Hepatocyte (in vitro differentiated cells): ENCODE results near the gene NCKAP5L. TPM values are rescaled to one million over a fixed set of nuclear protein-coding genes. Genes with fewer than 3 reads are reported as not detected.
"Not testable (repeated sequence)": the region's sequence is repeated elsewhere in the genome, so short reads cannot be mapped to it uniquely, and the experiment has no call there.

ENCODE experiments used
- DNase-seq: peaks from one replicate; pipeline ENCODE4 v3.0.0-alpha.2; 2016; ENCODE audit warnings: low spot score
- H2AFZ ChIP-seq: fragments of 200-600 bp; sonication (generic); 2 replicates; pipeline ENCODE4 v1.6.0; 2016; ENCODE audit warnings: antibody characterized with exemption, mild to moderate bottlenecking
- H3K27ac ChIP-seq: fragments of 200-600 bp; sonication (generic); 2 replicates; pipeline ENCODE4 v1.5.1; 2016; ENCODE audit warnings: mild to moderate bottlenecking
- H3K27me3 ChIP-seq: fragments of 200-600 bp; sonication (generic); 2 replicates; pipeline ENCODE4 v1.6.1; 2016
- H3K36me3 ChIP-seq: fragments of 200-600 bp; sonication (generic); replicated peaks from 2 replicates; pipeline ENCODE4 v1.5.1; 2016; ENCODE audit warnings: low read depth; ENCODE audit not compliant: insufficient read depth
- H3K4me1 ChIP-seq: fragments of 200-600 bp; sonication (generic); 2 replicates; pipeline ENCODE4 v1.5.1; 2016; ENCODE audit warnings: mild to moderate bottlenecking, moderate library complexity; ENCODE audit not compliant: insufficient read depth
- H3K4me2 ChIP-seq: fragments of 200-600 bp; sonication (generic); 2 replicates; pipeline ENCODE4 v1.6.0; 2016
- H3K4me3 ChIP-seq: fragments of 200-600 bp; sonication (generic); 2 replicates; pipeline ENCODE4 v1.5.1; 2016; ENCODE audit warnings: mild to moderate bottlenecking
- H3K79me2 ChIP-seq: fragments of 200-600 bp; sonication (generic); 2 replicates; pipeline ENCODE4 v1.6.0; 2017; ENCODE audit warnings: mild to moderate bottlenecking
- H3K9me2 ChIP-seq: fragments of 200-600 bp; sonication (generic); replicated peaks from 2 replicates; pipeline ENCODE4 v1.6.0; 2017; ENCODE audit warnings: mild to moderate bottlenecking; ENCODE audit not compliant: insufficient read depth
- H3K9me3 ChIP-seq: fragments of 200-600 bp; sonication (generic); 2 replicates; pipeline ENCODE4 v1.5.1; 2016; ENCODE audit warnings: low read depth, mild to moderate bottlenecking
- H4K20me1 ChIP-seq: fragments of 200-600 bp; sonication (generic); 2 replicates; pipeline ENCODE4 v1.6.0; 2016; ENCODE audit warnings: mild to moderate bottlenecking; ENCODE audit not compliant: insufficient read depth, poor library complexity, severe bottlenecking
- EZH2 ChIP-seq: fragments of 200-600 bp; sonication (generic); IDR thresholded peaks from 2 replicates; pipeline ENCODE4 v1.6.1; 2016; ENCODE audit warnings: antibody characterized with exemption, mild to moderate bottlenecking, borderline replicate concordance
- EZH2phosphoT487 ChIP-seq: fragments of 200-600 bp; sonication (generic); IDR thresholded peaks from one replicate; pipeline ENCODE4 v1.6.1; 2018; ENCODE audit warnings: antibody characterized with exemption, mild to moderate bottlenecking, low read depth, moderate library complexity; ENCODE audit not compliant: unreplicated experiment, severe bottlenecking
- WGBS: methylation state at CpG from one replicate; pipeline ENCODE4 v1.1.6; 2016; ENCODE audit warnings: low lambda C conversion rate; ENCODE audit errors: missing lambda C conversion rate; 5-methylcytosine and 5-hydroxymethylcytosine counted together
- polyA plus RNA-seq: library from polyadenylated mRNA; unstranded; fragments of >200 nt; fragmentation: Nextera tagmentation; extraction: Ambion mirVana; gene quantifications from 2 replicates; pipeline ENCODE4 v1.2.1, GENCODE V29; 2016
- total RNA-seq: library from RNA; depleted of rRNA; stranded (reverse); fragments of >200 nt; gene quantifications from 2 replicates; pipeline ENCODE4 v1.2.3, GENCODE V29; 2014
- TF ChIP-seq, protein P1 (sequence below): fragments of 200-600 bp; sonication (generic); IDR thresholded peaks from 2 replicates; pipeline ENCODE4 v1.5.1; 2016; ENCODE audit warnings: antibody characterized with exemption, mild to moderate bottlenecking; ENCODE audit not compliant: poor library complexity

The NCKAP5L gene
- total and polyA plus RNA-seq, 2 experiments from 2014 or later = 14.5 to 26.7 TPM

DNA sequence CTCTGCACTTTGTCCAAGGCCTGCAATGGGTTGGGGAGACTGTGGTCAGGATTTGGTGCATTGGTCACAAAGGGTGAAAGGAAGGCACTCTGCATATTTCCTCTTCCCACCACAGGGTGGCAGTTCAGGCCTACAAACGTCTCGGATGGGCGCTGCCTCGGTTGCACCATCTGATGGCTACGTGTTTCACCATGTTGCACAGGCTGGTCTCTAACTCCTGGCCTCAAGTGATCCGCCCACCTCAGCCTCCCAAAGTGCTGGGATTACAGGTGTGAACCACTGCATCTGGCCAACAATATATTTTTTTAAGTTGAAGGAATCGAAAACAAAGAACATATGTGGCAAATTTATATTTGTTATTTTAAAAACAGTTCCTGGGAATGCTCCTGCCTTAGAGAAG lies 51.8 kb downstream of the NCKAP5L start:
- Histone ChIP-seq H3K9me3 (no peaks in the 10 kb centered on the region), H3K4me1 (no peaks in the 10 kb centered on the region), H3K4me2 (no peak overlapping the region), H3K36me3 (no peaks in the 10 kb centered on the region), H3K27me3 (no peaks in the 10 kb centered on the region), H3K4me3 (no peak overlapping the region), H3K79me2 (no peaks in the 10 kb centered on the region), H4K20me1 (no peaks in the 10 kb centered on the region), H2AFZ (no peak overlapping the region), H3K9me2 (no peaks in the 10 kb centered on the region), H3K27ac (no peak overlapping the region)
- no peak for TF ChIP-seq EZH2phosphoT487
- TF ChIP-seq, protein P1, sequence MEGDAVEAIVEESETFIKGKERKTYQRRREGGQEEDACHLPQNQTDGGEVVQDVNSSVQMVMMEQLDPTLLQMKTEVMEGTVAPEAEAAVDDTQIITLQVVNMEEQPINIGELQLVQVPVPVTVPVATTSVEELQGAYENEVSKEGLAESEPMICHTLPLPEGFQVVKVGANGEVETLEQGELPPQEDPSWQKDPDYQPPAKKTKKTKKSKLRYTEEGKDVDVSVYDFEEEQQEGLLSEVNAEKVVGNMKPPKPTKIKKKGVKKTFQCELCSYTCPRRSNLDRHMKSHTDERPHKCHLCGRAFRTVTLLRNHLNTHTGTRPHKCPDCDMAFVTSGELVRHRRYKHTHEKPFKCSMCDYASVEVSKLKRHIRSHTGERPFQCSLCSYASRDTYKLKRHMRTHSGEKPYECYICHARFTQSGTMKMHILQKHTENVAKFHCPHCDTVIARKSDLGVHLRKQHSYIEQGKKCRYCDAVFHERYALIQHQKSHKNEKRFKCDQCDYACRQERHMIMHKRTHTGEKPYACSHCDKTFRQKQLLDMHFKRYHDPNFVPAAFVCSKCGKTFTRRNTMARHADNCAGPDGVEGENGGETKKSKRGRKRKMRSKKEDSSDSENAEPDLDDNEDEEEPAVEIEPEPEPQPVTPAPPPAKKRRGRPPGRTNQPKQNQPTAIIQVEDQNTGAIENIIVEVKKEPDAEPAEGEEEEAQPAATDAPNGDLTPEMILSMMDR = peak; percentile 81
- DNase-seq = peak; percentile 85
- WGBS = 19% methylated on average over 7 of the region's 7 CpGs

DNA sequence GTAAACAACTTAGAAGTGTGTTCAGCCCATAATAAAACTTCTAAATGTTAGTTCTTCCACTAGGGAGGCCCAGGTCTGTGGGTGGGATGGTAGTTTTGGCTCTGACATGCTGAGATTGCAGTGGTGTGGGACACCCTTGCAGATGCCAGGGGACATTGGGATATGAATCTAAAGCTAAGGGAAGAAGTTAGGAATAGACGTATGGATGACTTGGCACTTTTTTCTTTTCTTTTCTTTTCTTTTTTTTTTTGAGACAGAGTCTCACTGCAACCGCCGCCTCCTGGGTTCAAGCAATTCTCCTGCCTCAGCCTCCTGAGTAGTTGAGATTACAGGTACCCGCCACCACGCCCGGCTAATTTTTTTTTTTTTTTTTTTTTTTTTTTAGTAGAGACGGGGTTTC lies 55.1 kb downstream of the NCKAP5L start:
- H2AFZ ChIP-seq, H3K36me3 ChIP-seq, DNase-seq, H3K9me2 ChIP-seq, H3K27me3 ChIP-seq, H3K4me2 ChIP-seq, H3K4me1 ChIP-seq, H4K20me1 ChIP-seq, H3K27ac ChIP-seq, H3K79me2 ChIP-seq, H3K9me3 ChIP-seq, H3K4me3 ChIP-seq: not testable (repeated sequence)
- 97% methylated on average over 7 of the region's 7 CpGs for WGBS

DNA sequence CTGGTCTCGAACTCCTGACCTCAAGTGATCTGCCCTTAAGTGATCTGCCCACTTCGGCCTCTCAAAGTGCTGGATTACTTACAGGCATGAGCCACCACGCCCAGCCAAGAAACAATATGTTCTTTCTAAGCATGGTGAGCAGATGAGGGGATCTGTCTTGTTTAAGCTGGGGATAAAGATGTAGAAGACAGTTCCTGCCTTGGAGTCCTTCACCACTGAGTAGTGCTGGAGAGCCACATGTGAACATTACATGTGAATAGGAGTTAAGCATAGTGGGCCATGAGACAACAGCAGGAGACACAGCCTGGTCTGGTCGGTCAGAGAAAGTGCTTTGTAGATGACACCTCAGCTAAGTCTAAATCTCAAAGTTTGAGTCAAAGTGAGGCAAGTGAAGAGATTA lies 60.9 kb downstream of the NCKAP5L start:
- Histone ChIP-seq H3K4me3 (no peak overlapping the region), H3K79me2 (no peaks in the 10 kb centered on the region), H3K27ac (no peak overlapping the region), H3K9me3 (no peaks in the 10 kb centered on the region), H3K4me1 (no peaks in the 10 kb centered on the region), H3K27me3 (no peaks in the 10 kb centered on the region), H3K4me2 (no peak overlapping the region), H3K36me3 (no peaks in the 10 kb centered on the region), H2AFZ (no peak overlapping the region), H4K20me1 (no peaks in the 10 kb centered on the region), H3K9me2 (no peaks in the 10 kb centered on the region)
- DNase-seq = no peak
- TF ChIP-seq EZH2phosphoT487 (no peak), EZH2 (no peak)
- TF ChIP-seq, protein P1 = no peak
- WGBS = 73% methylated on average over 4 of the region's 4 CpGs

DNA sequence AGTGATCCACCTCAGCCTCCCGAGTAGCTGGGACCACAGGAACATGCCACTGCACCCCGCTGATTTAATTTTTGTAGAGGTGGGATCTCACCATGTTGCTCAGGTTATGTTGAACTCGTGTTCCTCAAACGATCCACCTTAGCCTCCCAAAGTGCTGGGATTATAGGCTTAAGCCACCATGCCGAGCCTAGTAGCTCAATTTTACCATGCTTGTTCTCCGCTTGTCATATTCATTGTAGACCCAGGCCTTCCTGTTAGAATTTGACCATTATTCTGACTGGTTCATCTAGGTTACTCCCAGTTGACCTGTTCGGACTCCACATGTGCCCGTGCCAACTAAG lies 62.1 kb downstream of the NCKAP5L start:
- no peaks in the 10 kb centered on the region for H3K79me2 ChIP-seq
- WGBS = 91% methylated on average over 8 of the region's 8 CpGs
- no peaks in the 10 kb centered on the region for H4K20me1 ChIP-seq
- H2AFZ ChIP-seq = no peak overlapping the region
- H3K27ac ChIP-seq = no peak overlapping the region
- no peak for DNase-seq
- H3K4me1 ChIP-seq = no peaks in the 10 kb centered on the region
- TF ChIP-seq EZH2 (no peak), EZH2phosphoT487 (no peak)
- TF ChIP-seq, protein P1 = no peak
- H3K36me3 ChIP-seq = no peaks in the 10 kb centered on the region
- no peaks in the 10 kb centered on the region for H3K9me2 ChIP-seq
- no peaks in the 10 kb centered on the region for H3K27me3 ChIP-seq
- no peak overlapping the region for H3K4me2 ChIP-seq
- H3K4me3 ChIP-seq = no peak overlapping the region
- H3K9me3 ChIP-seq = no peaks in the 10 kb centered on the region
